CD14-positive monocyte (primary cell): ENCODE results near the gene ZDHHC14. TPM values are rescaled to one million over a fixed set of nuclear protein-coding genes. Genes with fewer than 3 reads are reported as not detected.

Experiments used
- DNase-seq, 3 donors: peaks; one replicate each; pipeline ENCODE4 v3.0.0-alpha.2; 2011 to 2022
- H2AFZ ChIP-seq: 2 replicates; pipeline ENCODE4 v1.6.0; 2012; ENCODE audit warnings: mild to moderate bottlenecking, low read depth, low read length, inconsistent platforms; ENCODE audit not compliant: insufficient read depth, poor library complexity, severe bottlenecking
- H3K27ac ChIP-seq, 2 donors: 1 replicate in 1 of 2; 2 replicates in 1 of 2; pipeline ENCODE4 v1.5.1; 2012 to 2013; ENCODE audit warnings: low read length in 2 of 2, control low read depth in 1 of 2, inconsistent platforms in 1 of 2, low read depth in 1 of 2, mild to moderate bottlenecking in 1 of 2
- H3K27me3 ChIP-seq, 2 donors: one replicate each; pipeline versions ENCODE4 v1.6.0 to v1.6.1; 2011 to 2013; ENCODE audit warnings: low read length in 2 of 2; ENCODE audit not compliant: control insufficient read depth in 2 of 2, insufficient read depth in 2 of 2
- H3K36me3 ChIP-seq, 2 donors: replicated peaks in 1 of 2; 1 replicate in 1 of 2; 2 replicates in 1 of 2; pipeline versions ENCODE4 v1.5.1 to v1.6.1; 2012 to 2013; ENCODE audit warnings: low read length in 2 of 2, control low read depth in 1 of 2, inconsistent platforms in 1 of 2, mild to moderate bottlenecking in 1 of 2; ENCODE audit not compliant: insufficient read depth in 2 of 2, control insufficient read depth in 1 of 2
- H3K4me1 ChIP-seq, 2 donors: 1 replicate in 1 of 2; 2 replicates in 1 of 2; pipeline versions ENCODE4 v1.5.1 to v1.6.1; 2012 to 2013; ENCODE audit warnings: low read length in 2 of 2, control low read depth in 1 of 2, inconsistent platforms in 1 of 2, mild to moderate bottlenecking in 1 of 2, moderate library complexity in 1 of 2; ENCODE audit not compliant: insufficient read depth in 2 of 2, control insufficient read depth in 1 of 2
- H3K4me2 ChIP-seq: replicated peaks from 2 replicates; pipeline ENCODE3; 2012; ENCODE audit warnings: low read length, moderate library complexity, mild to moderate bottlenecking; ENCODE audit not compliant: poor library complexity, severe bottlenecking; ENCODE audit errors: extremely low read depth
- H3K4me3 ChIP-seq, 3 experiments: fragments of 200-600 bp in 1 of 3; sonication (generic) in 1 of 3; replicated peaks in 1 of 3; 1 replicate in 2 of 3; 2 replicates in 1 of 3; pipeline ENCODE4 v1.5.1; 2011 to 2013; ENCODE audit warnings: low read length in 3 of 3, mild to moderate bottlenecking in 3 of 3, control low read depth in 2 of 3, low read depth in 2 of 3, inconsistent platforms in 1 of 3, moderate library complexity in 1 of 3
- H3K79me2 ChIP-seq: 2 replicates; pipeline ENCODE4 v1.6.0; 2012; ENCODE audit warnings: mild to moderate bottlenecking, control low read depth, inconsistent platforms, low read length, moderate library complexity; ENCODE audit not compliant: insufficient read depth
- H3K9ac ChIP-seq: 2 replicates; pipeline ENCODE4 v1.6.0; 2017; ENCODE audit warnings: low read length, mild to moderate bottlenecking; ENCODE audit not compliant: insufficient read depth, poor library complexity, severe bottlenecking
- H3K9me3 ChIP-seq, 2 donors: replicated peaks in 1 of 2; 1 replicate in 1 of 2; 2 replicates in 1 of 2; pipeline versions ENCODE4 v1.5.1 to v1.6.1; 2012 to 2013; ENCODE audit warnings: low read length in 2 of 2, control low read depth in 1 of 2; ENCODE audit not compliant: control insufficient read depth in 1 of 2, insufficient read depth in 1 of 2
- H4K20me1 ChIP-seq: 2 replicates; pipeline ENCODE4 v1.6.0; 2012; ENCODE audit warnings: mild to moderate bottlenecking, low read length, control low read depth, moderate library complexity; ENCODE audit not compliant: insufficient read depth
- H3K27ac Mint-ChIP-seq, 7 donors: one replicate each; pipeline ENCODE4 v1.8.0; 2020; ENCODE audit warnings: mild to moderate bottlenecking in 7 of 7, mixed read lengths in 7 of 7, moderate library complexity in 6 of 7, inconsistent platforms in 2 of 7
- H3K27me3 Mint-ChIP-seq, 3 donors: one replicate each; pipeline ENCODE4 v1.8.0; 2021 to 2022; ENCODE audit warnings: low read depth in 3 of 3, mild to moderate bottlenecking in 3 of 3, mixed read lengths in 3 of 3, moderate library complexity in 3 of 3, inconsistent platforms in 1 of 3
- H3K36me3 Mint-ChIP-seq, 2 donors: one replicate each; pipeline ENCODE4 v1.8.0; 2020; ENCODE audit warnings: mixed read lengths in 2 of 2, inconsistent platforms in 1 of 2, mild to moderate bottlenecking in 1 of 2
- H3K4me1 Mint-ChIP-seq: one replicate; pipeline ENCODE4 v1.8.0; 2020; ENCODE audit warnings: mild to moderate bottlenecking, mixed read lengths
- H3K4me3 Mint-ChIP-seq, 2 donors: one replicate each; pipeline ENCODE4 v1.8.0; 2020; ENCODE audit warnings: mild to moderate bottlenecking in 2 of 2, mixed read lengths in 2 of 2, moderate library complexity in 1 of 2
- H3K9me3 Mint-ChIP-seq, 7 donors: one replicate each; pipeline ENCODE4 v1.8.0; 2020 to 2022; ENCODE audit warnings: mixed read lengths in 7 of 7, mild to moderate bottlenecking in 6 of 7, moderate library complexity in 6 of 7, inconsistent platforms in 2 of 7
- WGBS: methylation state at CpG from one replicate; pipeline ENCODE4 v1.1.5; 2013; ENCODE audit warnings: missing lambda C conversion rate; ENCODE audit not compliant: insufficient coverage; 5-methylcytosine and 5-hydroxymethylcytosine counted together
- intact Hi-C, 2 donors: fragments of 100-400 bp; cut with micrococcal nuclease; formaldehyde crosslinking; loops; one replicate each; pipeline versions ENCODE4 v1.15.0 to v1.15.1; 2023
- polyA plus RNA-seq, 3 donors: library from polyadenylated mRNA; depleted of rRNA in 1 of 3; unstranded in 2 of 3; stranded (reverse) in 1 of 3; fragments of 300-500 nt in 2 of 3; fragments of >200 nt in 1 of 3; fragmentation: Illumina TruSeq in 2 of 3; gene quantifications; 1 replicate in 2 of 3; 2 replicates in 1 of 3; pipeline ENCODE4 v1.2.3, GENCODE V29; 2012 to 2021
- TF ChIP-seq, protein P1 (sequence below): fragments of 200-600 bp; IDR thresholded peaks from one replicate; pipeline ENCODE4 v1.8.0; 2022; ENCODE audit warnings: antibody characterized with exemption, mild to moderate bottlenecking

The ZDHHC14 gene
- polyA plus RNA-seq, 3 donors = 0.30 to 1.7 (median 0.93) TPM

GRCh38 chr6:157554747-157555146, 173.8 kb downstream of the ZDHHC14 start:
- no peak overlapping the region for H3K4me2 ChIP-seq
- H3K4me1 ChIP-seq = peaks cover 19 to 24% of the 10 kb centered on the region in 2 donors
- H3K27me3 ChIP-seq = no peaks in the 10 kb centered on the region
- no peak for DNase-seq
- Mint-ChIP-seq H3K4me1 (peaks cover 21% of the 10 kb centered on the region), H3K36me3 (peaks cover 0 to 3% of the 10 kb centered on the region in 2 donors), H3K27ac (no peak overlapping the region), H3K27me3 (peaks cover 0 to 5% (median 2%) of the 10 kb centered on the region in 3 donors), H3K4me3 (no peak overlapping the region), H3K9me3 (peaks cover 0 to 2% (median 0%) of the 10 kb centered on the region in 7 donors)
- no peak overlapping the region for H3K9ac ChIP-seq
- WGBS = no CpG with 5 or more reads among the region's 2 CpGs
- H3K79me2 ChIP-seq = no peaks in the 10 kb centered on the region
- H2AFZ ChIP-seq = no peak overlapping the region
- H3K9me3 ChIP-seq = no peaks in the 10 kb centered on the region
- H3K36me3 ChIP-seq = no peaks in the 10 kb centered on the region
- no peak overlapping the region for H3K4me3 ChIP-seq
- TF ChIP-seq, protein P1, sequence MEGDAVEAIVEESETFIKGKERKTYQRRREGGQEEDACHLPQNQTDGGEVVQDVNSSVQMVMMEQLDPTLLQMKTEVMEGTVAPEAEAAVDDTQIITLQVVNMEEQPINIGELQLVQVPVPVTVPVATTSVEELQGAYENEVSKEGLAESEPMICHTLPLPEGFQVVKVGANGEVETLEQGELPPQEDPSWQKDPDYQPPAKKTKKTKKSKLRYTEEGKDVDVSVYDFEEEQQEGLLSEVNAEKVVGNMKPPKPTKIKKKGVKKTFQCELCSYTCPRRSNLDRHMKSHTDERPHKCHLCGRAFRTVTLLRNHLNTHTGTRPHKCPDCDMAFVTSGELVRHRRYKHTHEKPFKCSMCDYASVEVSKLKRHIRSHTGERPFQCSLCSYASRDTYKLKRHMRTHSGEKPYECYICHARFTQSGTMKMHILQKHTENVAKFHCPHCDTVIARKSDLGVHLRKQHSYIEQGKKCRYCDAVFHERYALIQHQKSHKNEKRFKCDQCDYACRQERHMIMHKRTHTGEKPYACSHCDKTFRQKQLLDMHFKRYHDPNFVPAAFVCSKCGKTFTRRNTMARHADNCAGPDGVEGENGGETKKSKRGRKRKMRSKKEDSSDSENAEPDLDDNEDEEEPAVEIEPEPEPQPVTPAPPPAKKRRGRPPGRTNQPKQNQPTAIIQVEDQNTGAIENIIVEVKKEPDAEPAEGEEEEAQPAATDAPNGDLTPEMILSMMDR = no peak
- intact Hi-C loops = no loop called here
- H4K20me1 ChIP-seq = no peaks in the 10 kb centered on the region
- H3K27ac ChIP-seq = no peak overlapping the region

GRCh38 chr6:157555455-157556143, 174.6 kb downstream of the ZDHHC14 start:
- Histone ChIP-seq H3K79me2 (no peaks in the 10 kb centered on the region), H3K9ac (no peak overlapping the region), H2AFZ (no peak overlapping the region), H3K4me3 (no peak overlapping the region), H3K9me3 (no peaks in the 10 kb centered on the region), H3K4me1 (peaks cover 17 to 21% of the 10 kb centered on the region in 2 donors), H3K27me3 (no peaks in the 10 kb centered on the region), H3K36me3 (no peaks in the 10 kb centered on the region), H3K27ac (no peak overlapping the region), H3K4me2 (no peak overlapping the region), H4K20me1 (no peaks in the 10 kb centered on the region)
- Mint-ChIP-seq H3K27ac (no peak overlapping the region), H3K4me1 (peaks cover 20% of the 10 kb centered on the region), H3K36me3 (peaks cover 0 to 3% of the 10 kb centered on the region in 2 donors), H3K4me3 (no peak overlapping the region), H3K9me3 (peaks cover 0 to 2% (median 0%) of the 10 kb centered on the region in 7 donors), H3K27me3 (peaks cover 0 to 5% (median 2%) of the 10 kb centered on the region in 3 donors)
- intact Hi-C loops = no loop called here
- TF ChIP-seq, protein P1 = no peak
- no peak for DNase-seq
- 92% methylated on average over 12 of the region's 16 CpGs for WGBS
